Measurements from ENCODE around the gene RAB18.

- no peak for TF ChIP-seq POLR2AphosphoS5 (IDR thresholded peaks at IDR 0.05; ENCODE audit: low read depth, low read length)
- TF ChIP-seq POLR2A (IDR thresholded peaks at IDR 0.05; ENCODE audit: low read depth, low read length), result no peak
- TF ChIP-seq TAF1 (IDR thresholded peaks at IDR 0.05; ENCODE audit: low read depth, low read length), result no peak
- no peak for TF ChIP-seq PAX5 (IDR thresholded peaks at IDR 0.05; ENCODE audit: insufficient read depth, low read length, severe bottlenecking)
Measured at GRCh38 chr10:27500886-27501285, 3.2 kb upstream of the RAB18 start.

All from GM12891 (cell line).